Amygdala (tissue), 56 donors: ENCODE results near the gene LGALS1.

Experiments
- DNase-seq, 56 donors: peaks; one replicate each; lab custom pipeline; 2025; lab: John Stamatoyannopoulos, UW

The LGALS1 gene

GRCh38 chr22:37659897-37660708, 15.3 kb upstream of the LGALS1 start:
- no peak for DNase-seq

GRCh38 chr22:37660709-37661045, 14.8 kb upstream of the LGALS1 start:
- DNase-seq, result no peak

GRCh38 chr22:37661160-37661924, 14.1 kb upstream of the LGALS1 start:
- peak in 30 of 56 donors; percentile 17 to 83 (median 44) for DNase-seq

- peak in 1 of 56 donors; percentile 20 for DNase-seq
Measured at GRCh38 chr22:37662039-37662438, 13.4 kb upstream of the LGALS1 start.

GRCh38 chr22:37663521-37664140, 11.8 kb upstream of the LGALS1 start:
- DNase-seq, result no peak

- DNase-seq, result peak in 51 of 56 donors; percentile 15 to 92 (median 62)
Measured at GRCh38 chr22:37664249-37665101, 11.0 kb upstream of the LGALS1 start.

- no peak for DNase-seq
Measured at GRCh38 chr22:37665487-37665886, 9.9 kb upstream of the LGALS1 start.

- DNase-seq, result no peak
Measured at GRCh38 chr22:37669586-37669985, 5.8 kb upstream of the LGALS1 start.

- DNase-seq, result no peak
Measured at GRCh38 chr22:37672206-37672919, 3.1 kb upstream of the LGALS1 start.

GRCh38 chr22:37672920-37673455, 2.4 kb upstream of the LGALS1 start:
- no peak for DNase-seq

- no peak for DNase-seq
Measured at GRCh38 chr22:37674248-37674647, 1.2 kb upstream of the LGALS1 start.

- DNase-seq, result peak in 20 of 56 donors; percentile 6 to 55 (median 27)
Measured at GRCh38 chr22:37675930-37676735, 697 bp downstream of the LGALS1 start.

- peak in 35 of 56 donors; percentile 7 to 73 (median 40) for DNase-seq
Measured at GRCh38 chr22:37676736-37677492, 1.5 kb downstream of the LGALS1 start.

GRCh38 chr22:37677493-37677974, 2.1 kb downstream of the LGALS1 start:
- DNase-seq, result no peak

- DNase-seq, result no peak
Measured at GRCh38 chr22:37678372-37678771, 2.9 kb downstream of the LGALS1 start.

- DNase-seq, result no peak
Measured at GRCh38 chr22:37679670-37680069, 4.2 kb downstream of the LGALS1 start.

GRCh38 chr22:37680191-37680851, 4.9 kb downstream of the LGALS1 start:
- DNase-seq, result no peak
